AG09309 (cell line): ENCODE data around the gene CREB3L2.

Source experiments
- DNase-seq: peaks from one replicate; pipeline ENCODE4 v3.0.0-alpha.2; 2010; ENCODE audit warnings: low read depth
- H3K4me3 ChIP-seq: 2 replicates; pipeline ENCODE4 v1.5.1; 2011; ENCODE audit warnings: mild to moderate bottlenecking, low read depth, low read length, moderate library complexity; ENCODE audit not compliant: control insufficient read depth
- CTCF ChIP-seq: IDR thresholded peaks from 2 replicates; pipeline ENCODE4 v1.5.1; 2011; ENCODE audit warnings: mild to moderate bottlenecking, low read depth, low read length, inconsistent platforms; ENCODE audit not compliant: insufficient read depth, control insufficient read depth; ENCODE audit errors: missing control alignments

CREB3L2 gene

GRCh38 chr7:137886281-137886680 is 115.6 kb downstream of the CREB3L2 start:
- DNase-seq: no peak
- no peak overlapping the region for H3K4me3 ChIP-seq
- no peak for TF ChIP-seq CTCF

- no peak for TF ChIP-seq CTCF
- DNase-seq: no peak
These were observed 116.2 kb downstream of the CREB3L2 start for GRCh38 chr7:137885678-137886077.

GRCh38 chr7:137882806-137883205 is 119.1 kb downstream of the CREB3L2 start:
- no peak overlapping the region for H3K4me3 ChIP-seq
- no peak for TF ChIP-seq CTCF
- DNase-seq: no peak

More at GRCh38 chr7:137885678-137886077, 116.2 kb downstream of the CREB3L2 start:
- no peak overlapping the region for H3K4me3 ChIP-seq

- DNase-seq: peak; percentile 98
- no peak for TF ChIP-seq CTCF
- H3K4me3 ChIP-seq: no peak overlapping the region
These were observed 119.6 kb downstream of the CREB3L2 start for GRCh38 chr7:137882261-137882668.

- no peak for TF ChIP-seq CTCF
- H3K4me3 ChIP-seq: no peak overlapping the region
- DNase-seq: no peak
These were observed 120.2 kb downstream of the CREB3L2 start for GRCh38 chr7:137881607-137882260.

- no peak overlapping the region for H3K4me3 ChIP-seq
- TF ChIP-seq CTCF: no peak
- peak; percentile 71 for DNase-seq
These were observed 121.5 kb downstream of the CREB3L2 start for GRCh38 chr7:137880432-137880831.

- no peak for TF ChIP-seq CTCF
These were observed 122.3 kb downstream of the CREB3L2 start for GRCh38 chr7:137879357-137880158.

More at GRCh38 chr7:137879357-137880158, 122.3 kb downstream of the CREB3L2 start:
- H3K4me3 ChIP-seq: no peak overlapping the region
- no peak for DNase-seq
